HG03064 (cell line): Measurements from ENCODE around the gene LAMB3.

Source experiments
- ATAC-seq: cut with Tn5 transposase; IDR thresholded peaks from one replicate; pipeline ENCODE4 v1.9.1; 2021; ENCODE audit warnings: low read depth; ENCODE audit not compliant: unreplicated experiment

Gene LAMB3

GRCh38 chr1:209662879-209663327 lies 10.7 kb upstream of the LAMB3 start:
- no peak for ATAC-seq

- ATAC-seq, result no peak
Measured at GRCh38 chr1:209661071-209661470, 8.8 kb upstream of the LAMB3 start.

- ATAC-seq, result peak; percentile 86
Measured at GRCh38 chr1:209659909-209660308, 7.7 kb upstream of the LAMB3 start.

GRCh38 chr1:209657918-209658317 lies 5.7 kb upstream of the LAMB3 start:
- no peak for ATAC-seq

GRCh38 chr1:209657140-209657879 lies 5.1 kb upstream of the LAMB3 start:
- ATAC-seq, result no peak

- ATAC-seq, result no peak
Measured at GRCh38 chr1:209655411-209656231, 3.4 kb upstream of the LAMB3 start.

GRCh38 chr1:209653915-209654351 lies 1.7 kb upstream of the LAMB3 start:
- peak; percentile 42 for ATAC-seq

- no peak for ATAC-seq
Measured at GRCh38 chr1:209652873-209653401, 712 bp upstream of the LAMB3 start.

- peak; percentile 42 for ATAC-seq
Measured at GRCh38 chr1:209651138-209651587, 1.1 kb downstream of the LAMB3 start.

GRCh38 chr1:209650454-209650853 lies 1.8 kb downstream of the LAMB3 start:
- ATAC-seq, result no peak

GRCh38 chr1:209648931-209649776 lies 3.1 kb downstream of the LAMB3 start:
- ATAC-seq, result no peak

GRCh38 chr1:209648346-209648745 lies 3.9 kb downstream of the LAMB3 start:
- ATAC-seq, result no peak

GRCh38 chr1:209647156-209647555 lies 5.1 kb downstream of the LAMB3 start:
- no peak for ATAC-seq

GRCh38 chr1:209646558-209646957 lies 5.7 kb downstream of the LAMB3 start:
- ATAC-seq, result no peak

- no peak for ATAC-seq
Measured at GRCh38 chr1:209645574-209646452, 6.4 kb downstream of the LAMB3 start.

GRCh38 chr1:209643285-209644020 lies 8.8 kb downstream of the LAMB3 start:
- ATAC-seq, result no peak

- ATAC-seq, result no peak
Measured at GRCh38 chr1:209642816-209643215, 9.4 kb downstream of the LAMB3 start.

GRCh38 chr1:209641832-209642172 lies 10.4 kb downstream of the LAMB3 start:
- no peak for ATAC-seq

GRCh38 chr1:209635850-209636249 lies 16.4 kb downstream of the LAMB3 start:
- no peak for ATAC-seq
